GM12891 (cell line): ENCODE data around the gene MAD1L1.

Source experiments
- POLR2A ChIP-seq: IDR thresholded peaks from 2 replicates; pipeline ENCODE4 v1.6.1; 2011; ENCODE audit warnings: low read depth, low read length, control low read depth
- TAF1 ChIP-seq: IDR thresholded peaks from 2 replicates; pipeline ENCODE4 v1.6.1; 2011; ENCODE audit warnings: low read depth, low read length, control low read depth

DNA sequence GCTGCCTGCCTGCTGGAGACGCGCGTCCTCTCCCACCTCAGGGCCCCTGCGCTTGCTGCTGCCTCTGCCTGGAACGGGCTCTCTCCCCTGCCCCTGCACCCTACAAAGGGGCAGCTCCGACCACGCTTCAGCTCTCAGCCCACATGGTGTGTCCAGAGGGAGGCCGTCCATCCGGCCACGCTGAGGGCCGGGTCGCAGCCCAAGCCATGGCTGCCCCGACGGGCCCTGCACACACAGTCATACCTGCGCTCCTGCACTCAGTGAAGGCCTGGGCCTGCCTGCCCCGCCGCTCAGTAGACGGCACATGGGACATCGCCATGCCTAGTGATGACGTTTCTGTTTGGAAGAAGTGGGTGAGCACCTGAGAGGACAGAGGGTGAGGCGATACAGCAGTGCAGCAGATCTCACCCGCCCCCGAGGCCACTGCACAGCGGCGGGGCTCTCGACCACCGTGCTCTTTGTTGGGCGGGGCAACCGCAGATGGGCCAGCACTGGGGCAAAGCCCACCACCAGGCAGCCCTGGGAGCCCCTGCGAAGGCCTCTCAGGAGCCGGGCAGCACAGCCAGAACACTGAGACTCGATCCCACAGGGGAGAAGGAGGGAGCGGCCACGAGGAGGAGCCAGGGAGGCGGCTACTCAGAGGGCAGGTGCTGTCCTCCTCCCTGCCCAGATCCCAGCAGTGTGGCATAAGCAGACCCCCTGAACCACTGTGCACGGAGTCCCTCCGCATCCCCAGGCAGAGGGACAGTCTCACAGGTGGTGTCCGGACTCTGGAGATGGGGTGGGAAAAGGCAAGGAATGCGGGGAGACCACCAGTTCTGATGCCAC, 129.5 kb downstream of the MAD1L1 start:
- TF ChIP-seq TAF1 (no peak), POLR2A (no peak)
